Neural cell (in vitro differentiated cells): ENCODE measurements around the gene SLC16A9. TPM values are rescaled to one million over a fixed set of nuclear protein-coding genes. Genes with fewer than 3 reads are reported as not detected.

Experiments
- H2AFZ ChIP-seq: fragments of 200-600, 300-800 bp; sonication (generic), shearing (Covaris generic); 2 replicates; pipeline ENCODE4 v1.6.0; 2014; ENCODE audit warnings: low read depth, mild to moderate bottlenecking, antibody characterized with exemption, low read length, moderate library complexity
- H3F3A ChIP-seq: fragments of 200-600 bp; shearing (Covaris generic); 2 replicates; pipeline ENCODE4 v1.6.1; 2016; ENCODE audit warnings: mild to moderate bottlenecking, moderate library complexity, mixed read lengths, antibody characterized with exemption, low read length; ENCODE audit not compliant: insufficient read depth, poor library complexity, severe bottlenecking
- H3K27ac ChIP-seq: fragments of 200-600, 300-800 bp; sonication (generic), shearing (Covaris generic); 2 replicates; pipeline ENCODE4 v1.5.1; 2014; ENCODE audit warnings: mild to moderate bottlenecking, low read length, moderate library complexity
- H3K27me3 ChIP-seq: fragments of 300-800, 200-600 bp; sonication (generic), shearing (Covaris generic); 2 replicates; pipeline ENCODE4 v1.6.0; 2014; ENCODE audit warnings: mild to moderate bottlenecking, low read depth, low read length, moderate library complexity; ENCODE audit not compliant: insufficient read depth
- H3K36me3 ChIP-seq: fragments of 300-800, 200-600 bp; sonication (generic), shearing (Covaris generic); 2 replicates; pipeline ENCODE4 v1.5.1; 2014; ENCODE audit warnings: mild to moderate bottlenecking, antibody characterized with exemption, low read length, moderate library complexity; ENCODE audit not compliant: insufficient read depth
- H3K4me2 ChIP-seq: fragments of 300-800, 200-600 bp; sonication (generic), shearing (Covaris generic); 2 replicates; pipeline ENCODE4 v1.6.0; 2014; ENCODE audit warnings: mild to moderate bottlenecking, low read length
- H3K4me3 ChIP-seq: fragments of 300-800, 200-600 bp; sonication (generic), shearing (Covaris generic); 2 replicates; pipeline ENCODE4 v1.5.1; 2014; ENCODE audit warnings: mild to moderate bottlenecking, low read length, moderate library complexity
- H3K79me2 ChIP-seq: fragments of 200-600 bp; shearing (Covaris generic); replicated peaks from 2 replicates; pipeline ENCODE4 v1.6.0; 2014; ENCODE audit warnings: mild to moderate bottlenecking, low read length, moderate library complexity; ENCODE audit not compliant: insufficient read depth
- H3K9ac ChIP-seq: fragments of 300-800, 200-600 bp; sonication (generic), shearing (Covaris generic); 2 replicates; pipeline ENCODE4 v1.6.1; 2016; ENCODE audit warnings: mild to moderate bottlenecking, low read length, mixed read lengths
- H3K9me2 ChIP-seq: fragments of 200-600 bp; shearing (Covaris generic); 2 replicates; pipeline ENCODE4 v1.6.1; 2016; ENCODE audit warnings: mild to moderate bottlenecking, low read length, mixed read lengths; ENCODE audit not compliant: insufficient read depth
- H3K9me3 ChIP-seq: fragments of 200-600, 300-800 bp; sonication (generic), shearing (Covaris generic); 2 replicates; pipeline ENCODE4 v1.6.1; 2016; ENCODE audit warnings: mild to moderate bottlenecking, mixed run types, low read length, moderate library complexity, mixed read lengths
- H4K20me1 ChIP-seq: fragments of 200-600 bp; shearing (Covaris generic); 2 replicates; pipeline ENCODE4 v1.6.1; 2016; ENCODE audit warnings: mild to moderate bottlenecking, mixed run types; ENCODE audit not compliant: insufficient read depth
- EP300 ChIP-seq: fragments of 450-650 bp; conservative IDR thresholded peaks from 2 replicates; pipeline ENCODE4 v1.6.1; 2014; ENCODE audit warnings: antibody characterized with exemption, mild to moderate bottlenecking, moderate library complexity; ENCODE audit not compliant: poor library complexity, severe bottlenecking
- EZH2 ChIP-seq: fragments of 200-600, 300-800 bp; shearing (Covaris generic), sonication (generic); IDR thresholded peaks from 2 replicates; pipeline ENCODE4 v1.6.1; 2014; ENCODE audit warnings: antibody characterized with exemption, low read length, borderline replicate concordance, mild to moderate bottlenecking; ENCODE audit not compliant: insufficient read depth, poor library complexity, severe bottlenecking
- POLR2AphosphoS5 ChIP-seq: IDR thresholded peaks from 2 replicates; pipeline ENCODE4 v1.6.1; 2012
- RAD21 ChIP-seq: fragments of 450-650 bp; conservative IDR thresholded peaks from 2 replicates; pipeline ENCODE4 v1.6.1; 2014; ENCODE audit warnings: antibody characterized with exemption, mild to moderate bottlenecking, moderate library complexity
- REST ChIP-seq: IDR thresholded peaks from 2 replicates; pipeline ENCODE4 v1.6.1; 2012; ENCODE audit warnings: borderline replicate concordance
- SMC3 ChIP-seq: fragments of 450-650 bp; conservative IDR thresholded peaks from 2 replicates; pipeline ENCODE4 v1.6.1; 2014; ENCODE audit warnings: antibody characterized with exemption, mild to moderate bottlenecking, moderate library complexity; ENCODE audit not compliant: poor library complexity
- polyA plus RNA-seq: library from polyadenylated mRNA; depleted of rRNA; stranded (reverse); fragments of >200 nt; gene quantifications from 2 replicates; pipeline ENCODE4 v1.2.3, GENCODE V29; 2014

Gene SLC16A9
- polyA plus RNA-seq, 1 donor from 2014 or later = 208 TPM

- TF ChIP-seq EP300 = no peak
- TF ChIP-seq RAD21 = no peak
- no peak for TF ChIP-seq SMC3
- no peaks in the 10 kb centered on the region for H3K9me3 ChIP-seq
- H3K36me3 ChIP-seq = no peaks in the 10 kb centered on the region
- no peaks in the 10 kb centered on the region for H3K9me2 ChIP-seq
- H3K4me2 ChIP-seq = no peak overlapping the region
- H4K20me1 ChIP-seq = no peaks in the 10 kb centered on the region
- no peak overlapping the region for H3K4me3 ChIP-seq
- no peak overlapping the region for H3K27ac ChIP-seq
- no peaks in the 10 kb centered on the region for H3K27me3 ChIP-seq
- no peaks in the 10 kb centered on the region for H3K79me2 ChIP-seq
- no peak overlapping the region for H2AFZ ChIP-seq
- H3F3A ChIP-seq = peaks cover 4% of the 10 kb centered on the region
- no peak overlapping the region for H3K9ac ChIP-seq
Measured at GRCh38 chr10:59631237-59631636, 78.4 kb downstream of the SLC16A9 start.

GRCh38 chr10:59628965-59629364, 80.7 kb downstream of the SLC16A9 start:
- H3K36me3 ChIP-seq = no peaks in the 10 kb centered on the region
- no peaks in the 10 kb centered on the region for H3K79me2 ChIP-seq
- no peak overlapping the region for H3K4me2 ChIP-seq
- H4K20me1 ChIP-seq = no peaks in the 10 kb centered on the region
- no peak overlapping the region for H2AFZ ChIP-seq
- no peak overlapping the region for H3K9ac ChIP-seq
- no peaks in the 10 kb centered on the region for H3K27me3 ChIP-seq
- no peak overlapping the region for H3K27ac ChIP-seq
- no peak for TF ChIP-seq EZH2
- no peak for TF ChIP-seq POLR2AphosphoS5
- TF ChIP-seq EP300 = no peak
- no peaks in the 10 kb centered on the region for H3K9me3 ChIP-seq
- H3F3A ChIP-seq = peaks cover 6% of the 10 kb centered on the region
- H3K9me2 ChIP-seq = no peaks in the 10 kb centered on the region
- no peak overlapping the region for H3K4me3 ChIP-seq

GRCh38 chr10:59628456-59628855, 81.2 kb downstream of the SLC16A9 start:
- H3K4me3 ChIP-seq = no peak overlapping the region

More at GRCh38 chr10:59628456-59628855, 81.2 kb downstream of the SLC16A9 start:
- Histone ChIP-seq H3K9me2 (no peaks in the 10 kb centered on the region), H3F3A (peaks cover 6% of the 10 kb centered on the region), H2AFZ (no peak overlapping the region), H3K9ac (no peak overlapping the region), H3K27me3 (no peaks in the 10 kb centered on the region), H3K79me2 (no peaks in the 10 kb centered on the region), H4K20me1 (no peaks in the 10 kb centered on the region), H3K27ac (no peak overlapping the region), H3K9me3 (no peaks in the 10 kb centered on the region), H3K36me3 (no peaks in the 10 kb centered on the region), H3K4me2 (no peak overlapping the region)
- TF ChIP-seq EP300 (no peak), SMC3 (no peak), REST (no peak)
